Lower leg skin (tissue), 4 donors: ENCODE measurements around the gene GLRA1. TPM values are rescaled to one million over a fixed set of nuclear protein-coding genes. Genes with fewer than 3 reads are reported as not detected.
"Not testable (repeated sequence)": the region's sequence is repeated elsewhere in the genome, so short reads cannot be mapped to it uniquely, and the experiment has no call there.

ENCODE experiments used
- DNase-seq, 2 donors: peaks; one replicate each; pipeline ENCODE4 v3.0.0-alpha.2; 2019; ENCODE audit warnings: low spot score in 2 of 2
- H3K4me3 ChIP-seq: fragments of 200-600 bp; sonication (generic); 2 replicates; pipeline ENCODE4 v1.5.1; 2017; ENCODE audit warnings: mild to moderate bottlenecking, low read depth; ENCODE audit not compliant: poor library complexity, severe bottlenecking
- CTCF ChIP-seq, 3 donors: fragments of 450-650 bp; IDR thresholded peaks; one replicate each; pipeline ENCODE4 v1.5.1; 2016; ENCODE audit warnings: antibody characterized with exemption in 3 of 3, mild to moderate bottlenecking in 3 of 3, moderate library complexity in 2 of 3
- POLR2A ChIP-seq, 2 donors: fragments of 450-650 bp; IDR thresholded peaks; one replicate each; pipeline ENCODE4 v1.6.1; 2016 to 2017; ENCODE audit warnings: antibody characterized with exemption in 2 of 2, mild to moderate bottlenecking in 1 of 2, moderate library complexity in 1 of 2
- WGBS, 2 donors: methylation state at CpG; one replicate each; pipeline ENCODE4 v1.1.5; 2018; 5-methylcytosine and 5-hydroxymethylcytosine counted together
- intact Hi-C: fragments of 100-400 bp; cut with DNase I; formaldehyde crosslinking; loops from one replicate; pipeline ENCODE4 v1.15.0; 2023; ENCODE audit warnings: low total_unique reads
- total RNA-seq, 4 donors: library from RNA; depleted of rRNA; stranded (reverse); fragments of >200 nt; gene quantifications; one replicate each; pipeline ENCODE4 v1.1.0, GENCODE V29; 2016

The GLRA1 gene
- total RNA-seq, 4 donors from 2014 or later: not detected

DNA sequence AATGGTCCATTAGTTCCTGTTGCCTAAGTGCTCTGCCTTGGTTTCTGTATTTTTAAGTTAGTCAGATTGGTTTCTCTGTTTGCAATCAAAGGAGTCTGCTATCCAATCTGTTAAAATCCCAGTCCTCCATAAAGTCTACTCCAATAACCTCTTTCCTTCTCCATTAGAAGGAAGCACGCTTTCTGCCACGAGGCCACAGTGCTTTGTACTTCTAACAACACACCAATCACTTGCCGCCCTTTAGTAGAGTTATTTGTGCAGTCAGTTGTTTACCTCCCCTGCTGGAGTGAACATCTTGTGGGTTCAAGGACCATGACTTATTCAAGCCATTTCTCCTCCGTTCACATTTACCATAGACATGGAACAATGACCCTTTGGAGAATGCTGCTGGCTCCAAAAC, 69.0 kb downstream of the GLRA1 start:
- intact Hi-C loops: no loop called here
- H3K4me3 ChIP-seq: no peak overlapping the region
- WGBS, 2 donors: 84 to 87% methylated on average over 4 of the region's 4 CpGs
- no peak for TF ChIP-seq CTCF (IDR thresholded peaks at IDR 0.05)
- TF ChIP-seq POLR2A (IDR thresholded peaks at IDR 0.05): no peak
- no peak for DNase-seq

GRCh38 chr5:151847871-151848270, 76.8 kb downstream of the GLRA1 start:
- 80 to 88% methylated on average over 1 of the region's 1 CpG for WGBS, 2 donors
- no peak for TF ChIP-seq CTCF (IDR thresholded peaks at IDR 0.05)
- no peak for TF ChIP-seq POLR2A (IDR thresholded peaks at IDR 0.05)
- intact Hi-C loops: no loop called here
- no peak overlapping the region for H3K4me3 ChIP-seq
- DNase-seq: no peak

DNA sequence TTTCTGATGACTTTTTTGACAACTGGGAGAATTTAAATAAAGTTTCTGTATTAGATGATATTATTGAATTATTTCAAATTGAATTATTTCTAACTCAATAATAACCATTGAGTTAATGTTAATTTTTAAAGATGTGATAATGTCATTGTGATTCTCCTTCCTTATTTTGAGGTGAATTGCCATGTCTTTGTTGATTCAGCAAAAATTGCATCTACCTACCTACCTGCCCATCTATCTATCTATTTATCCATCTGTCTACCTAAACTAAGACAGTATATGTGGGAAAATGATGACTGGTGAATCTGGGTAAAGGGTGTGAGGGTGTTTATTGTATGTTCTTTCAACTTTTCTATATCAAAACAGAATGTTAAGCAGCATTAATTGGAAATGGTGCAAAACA, 77.9 kb downstream of the GLRA1 start:
- DNase-seq: no peak
- intact Hi-C loops: no loop called here
- no peak for TF ChIP-seq POLR2A (IDR thresholded peaks at IDR 0.05)
- TF ChIP-seq CTCF (IDR thresholded peaks at IDR 0.05): no peak
- no peak overlapping the region for H3K4me3 ChIP-seq

DNA sequence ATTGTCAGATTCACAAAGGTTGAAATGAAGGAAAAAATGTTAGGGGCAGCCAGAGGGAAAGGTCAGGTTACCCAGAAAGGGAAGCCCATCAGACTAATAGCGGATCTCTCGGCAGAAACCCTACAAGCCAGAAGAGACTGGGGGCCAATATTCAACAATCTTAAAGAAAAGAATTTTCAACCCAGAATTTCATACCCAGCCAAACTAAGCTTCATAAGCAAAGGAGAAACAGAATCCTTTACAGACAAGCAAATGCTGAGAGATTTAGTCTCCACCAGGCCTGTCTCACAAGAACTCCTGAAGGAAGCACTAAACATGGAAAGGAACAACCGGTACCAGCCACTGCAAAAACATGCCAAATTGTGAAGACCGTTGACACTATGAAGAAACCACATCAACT, 91.8 kb downstream of the GLRA1 start:
- intact Hi-C loops, DNase-seq, H3K4me3 ChIP-seq: not testable (repeated sequence)
- 97 to 98% methylated on average over 4 of the region's 4 CpGs for WGBS, 2 donors

DNA sequence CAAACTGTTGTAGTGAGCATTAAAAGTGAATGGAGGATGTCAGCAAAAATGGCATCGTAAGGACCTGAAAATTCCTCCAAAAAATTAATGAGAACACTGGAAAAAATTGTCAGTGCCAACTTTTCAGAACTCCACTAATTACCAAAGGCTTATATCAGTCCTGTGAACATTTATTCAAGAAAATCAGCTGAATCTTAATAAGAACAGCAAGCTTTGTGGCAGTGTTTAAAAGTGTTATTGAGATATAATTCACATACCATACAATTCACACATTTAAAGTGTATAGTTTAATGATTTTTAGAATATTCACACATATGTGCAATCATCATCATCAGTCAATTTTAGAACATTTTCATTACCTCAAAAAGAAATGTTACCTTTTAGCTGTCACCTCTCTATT, 95.3 kb downstream of the GLRA1 start:
- no peak overlapping the region for H3K4me3 ChIP-seq
- 71 to 81% methylated on average over 1 of the region's 1 CpG for WGBS, 2 donors
- intact Hi-C loops: loop anchor here (5.0 kb wide), 1 partner anchor 673 kb away; no protein-coding TSS in a partner anchor
- TF ChIP-seq CTCF (IDR thresholded peaks at IDR 0.05): no peak
- DNase-seq: no peak

DNA sequence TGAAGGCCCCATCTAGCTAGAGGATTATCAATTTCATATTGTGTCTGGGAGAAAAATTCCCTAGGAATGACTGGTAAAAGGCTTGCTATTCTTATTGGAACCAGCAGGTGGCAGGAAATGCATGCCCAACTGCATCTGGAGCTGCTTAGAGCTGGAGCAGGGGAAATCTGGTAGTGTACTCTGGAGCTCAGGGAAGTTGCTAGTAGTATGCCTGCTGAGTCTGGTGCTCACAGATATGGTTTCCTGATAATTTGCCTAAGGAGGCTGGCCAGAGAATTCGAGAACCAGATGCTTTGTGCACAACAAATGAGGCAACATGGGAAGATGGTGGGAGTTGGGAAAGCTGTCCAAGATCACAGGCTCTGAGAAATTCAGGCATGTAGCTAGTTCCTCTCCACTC, 99.2 kb downstream of the GLRA1 start:
- DNase-seq: peak in 1 of 2 donors; percentile 59
- TF ChIP-seq POLR2A (IDR thresholded peaks at IDR 0.05) (no peak), CTCF (IDR thresholded peaks at IDR 0.05) (peak in 1 of 3 donors; percentile 45)
- intact Hi-C loops: loop anchor here (5.0 kb wide), 1 partner anchor 677 kb away; no protein-coding TSS in a partner anchor
- WGBS, 2 donors: 5 to 27% methylated on average over 1 of the region's 1 CpG
- no peak overlapping the region for H3K4me3 ChIP-seq
